ENCODE data around the gene C1orf21. TPM values are rescaled to one million over a fixed set of nuclear protein-coding genes. Genes with fewer than 3 reads are reported as not detected.

C1orf21 gene
- total and polyA plus RNA-seq, 8 donors, result 4.1 to 13.9 (median 7.7) TPM

- TF ChIP-seq, protein P1, sequence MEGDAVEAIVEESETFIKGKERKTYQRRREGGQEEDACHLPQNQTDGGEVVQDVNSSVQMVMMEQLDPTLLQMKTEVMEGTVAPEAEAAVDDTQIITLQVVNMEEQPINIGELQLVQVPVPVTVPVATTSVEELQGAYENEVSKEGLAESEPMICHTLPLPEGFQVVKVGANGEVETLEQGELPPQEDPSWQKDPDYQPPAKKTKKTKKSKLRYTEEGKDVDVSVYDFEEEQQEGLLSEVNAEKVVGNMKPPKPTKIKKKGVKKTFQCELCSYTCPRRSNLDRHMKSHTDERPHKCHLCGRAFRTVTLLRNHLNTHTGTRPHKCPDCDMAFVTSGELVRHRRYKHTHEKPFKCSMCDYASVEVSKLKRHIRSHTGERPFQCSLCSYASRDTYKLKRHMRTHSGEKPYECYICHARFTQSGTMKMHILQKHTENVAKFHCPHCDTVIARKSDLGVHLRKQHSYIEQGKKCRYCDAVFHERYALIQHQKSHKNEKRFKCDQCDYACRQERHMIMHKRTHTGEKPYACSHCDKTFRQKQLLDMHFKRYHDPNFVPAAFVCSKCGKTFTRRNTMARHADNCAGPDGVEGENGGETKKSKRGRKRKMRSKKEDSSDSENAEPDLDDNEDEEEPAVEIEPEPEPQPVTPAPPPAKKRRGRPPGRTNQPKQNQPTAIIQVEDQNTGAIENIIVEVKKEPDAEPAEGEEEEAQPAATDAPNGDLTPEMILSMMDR (IDR thresholded peaks at IDR 0.05), result no peak
Observed at GRCh38 chr1:184552446-184552845, 165.6 kb downstream of the C1orf21 start.

DNA sequence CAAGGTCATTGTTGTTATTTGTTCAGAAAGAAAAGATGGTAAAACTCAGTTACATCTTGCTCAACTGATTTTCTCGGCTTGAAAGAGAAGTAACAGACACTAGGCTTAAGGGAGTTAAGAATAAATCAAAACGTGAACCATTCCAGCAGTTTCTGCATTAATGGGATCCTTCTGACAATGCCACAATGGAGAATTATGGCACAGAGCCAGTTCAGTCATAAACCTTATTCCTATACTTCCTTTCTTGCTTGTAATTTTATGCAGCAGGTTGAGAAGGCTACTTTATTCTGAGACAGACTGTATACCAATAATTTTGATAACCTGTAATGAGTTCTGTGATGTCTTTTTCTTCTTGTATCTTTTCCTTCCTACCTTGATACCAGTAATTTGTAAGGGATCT lies 167.0 kb downstream of the C1orf21 start:
- intact Hi-C loops (cut with DNase I), result no loop called here
- H3K4me1 ChIP-seq, result no peaks in the 10 kb centered on the region
- no peak for DNase-seq
- WGBS, 2 donors, result 73 to 82% methylated on average over 2 of the region's 2 CpGs
- no peak overlapping the region for H3K27ac ChIP-seq
- no peak for FAIRE-seq
- H3K36me3 ChIP-seq, result no peaks in the 10 kb centered on the region
- no peaks in the 10 kb centered on the region for H3K9me3 ChIP-seq
- no peak for ATAC-seq
- no peak overlapping the region for H3K4me3 ChIP-seq
- no peaks in the 10 kb centered on the region for H3K27me3 ChIP-seq
- TF ChIP-seq, protein P1 (IDR thresholded peaks at IDR 0.05), result no peak

More at GRCh38 chr1:184552446-184552845, 165.6 kb downstream of the C1orf21 start:
- intact Hi-C loops (cut with DNase I), result no loop called here
- Histone ChIP-seq H3K27me3 (no peaks in the 10 kb centered on the region), H3K36me3 (no peaks in the 10 kb centered on the region), H3K9me3 (no peaks in the 10 kb centered on the region), H3K4me1 (no peaks in the 10 kb centered on the region), H3K27ac (no peak overlapping the region), H3K4me3 (no peak overlapping the region)
- ATAC-seq (no peak), DNase-seq (no peak), FAIRE-seq (no peak)
- 95 to 96% methylated on average over 1 of the region's 1 CpG for WGBS, 2 donors

DNA sequence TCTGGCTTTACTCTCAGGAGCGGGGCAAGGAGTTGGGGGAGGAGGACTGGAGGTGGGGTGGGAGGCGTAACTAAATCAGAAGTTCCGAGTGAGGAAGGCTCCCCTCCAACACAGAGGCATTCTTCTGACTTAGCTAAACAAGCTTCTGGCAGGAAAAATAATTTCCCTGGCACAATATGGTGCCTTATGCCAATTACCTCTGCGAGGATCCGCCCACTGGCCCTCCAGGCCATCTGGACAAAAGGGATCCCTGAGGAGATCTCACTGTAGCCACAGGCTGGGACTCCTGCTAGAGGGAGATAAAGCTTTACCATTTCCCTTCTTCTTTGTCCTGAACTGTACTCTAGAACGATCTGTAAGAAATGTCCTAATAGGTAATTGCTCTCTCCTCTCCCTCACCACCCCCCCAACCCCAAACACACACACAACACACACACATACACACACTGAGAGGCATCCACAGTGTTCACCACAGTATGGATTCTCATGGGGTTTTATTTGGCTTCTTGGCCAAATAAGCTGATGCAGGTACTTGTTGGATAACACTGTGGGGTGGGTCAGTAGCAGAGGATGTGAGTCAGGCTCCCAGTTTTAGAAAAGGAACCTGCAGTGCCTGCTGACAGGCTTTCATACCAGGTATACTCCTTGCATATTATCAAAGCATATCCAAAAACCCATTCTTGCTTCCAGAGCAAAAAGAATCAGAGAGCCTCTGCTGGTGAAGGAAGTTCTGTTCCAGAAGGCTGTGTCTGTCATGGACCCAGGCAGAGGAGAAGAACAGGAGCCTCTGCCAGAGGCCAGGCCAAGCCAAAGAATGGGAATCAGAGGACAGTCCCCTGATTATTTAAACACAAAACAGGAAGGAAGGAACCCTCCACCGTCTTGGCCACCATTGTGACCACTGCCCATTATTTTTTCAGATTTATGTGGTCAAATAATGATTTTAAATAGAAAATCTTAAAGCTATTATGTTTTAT lies 169.1 kb downstream of the C1orf21 start:
- Histone ChIP-seq H3K4me1 (no peaks in the 10 kb centered on the region), H3K4me3 (no peak overlapping the region), H3K36me3 (no peaks in the 10 kb centered on the region), H3K27me3 (no peaks in the 10 kb centered on the region), H3K9me3 (no peaks in the 10 kb centered on the region), H3K27ac (no peak overlapping the region)
- 95% methylated on average over 7 of the region's 7 CpGs for WGBS, 2 donors
- FAIRE-seq, result no peak
- TF ChIP-seq, protein P1 (IDR thresholded peaks at IDR 0.05), result no peak
- ATAC-seq, result no peak
- no peak for DNase-seq
- intact Hi-C loops (cut with DNase I), result no loop called here

DNA sequence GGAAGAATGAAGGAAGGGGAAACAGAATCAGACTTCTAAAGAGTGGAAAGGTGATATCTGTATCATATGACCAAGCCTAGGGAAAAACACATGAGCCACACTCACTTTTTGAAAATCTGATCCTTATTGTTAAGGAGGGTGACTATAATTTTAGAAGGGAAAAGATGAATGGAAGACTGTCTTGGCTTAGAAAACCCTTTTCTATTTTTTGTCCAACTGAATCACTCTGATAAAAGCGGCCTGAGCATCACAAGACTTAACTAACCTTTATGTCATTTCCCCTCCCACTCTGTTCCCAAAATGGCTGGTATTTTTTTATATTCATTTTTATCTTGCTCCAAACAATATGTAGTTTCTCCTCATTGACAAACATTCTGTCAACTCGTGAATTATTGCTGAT lies 169.8 kb downstream of the C1orf21 start:
- FAIRE-seq, result no peak

More for the DNA sequence above, 169.8 kb downstream of the C1orf21 start:
- Histone ChIP-seq H3K27me3 (no peaks in the 10 kb centered on the region), H3K27ac (no peak overlapping the region), H3K4me3 (no peak overlapping the region), H3K36me3 (no peaks in the 10 kb centered on the region), H3K9me3 (no peaks in the 10 kb centered on the region), H3K4me1 (no peaks in the 10 kb centered on the region)
- WGBS, 2 donors, result 65 to 74% methylated on average over 2 of the region's 2 CpGs
- ATAC-seq (no peak), DNase-seq (no peak)
- intact Hi-C loops (cut with DNase I), result no loop called here
- TF ChIP-seq, protein P1 (IDR thresholded peaks at IDR 0.05), result no peak
